Suprapubic skin (tissue), 4 donors: ENCODE data around the gene SND1. TPM values are rescaled to one million over a fixed set of nuclear protein-coding genes. Genes with fewer than 3 reads are reported as not detected.

Experiments
- DNase-seq, 2 donors: peaks; one replicate each; pipeline ENCODE4 v3.0.0-alpha.2; 2019; ENCODE audit warnings: low spot score in 2 of 2
- H3K27ac ChIP-seq: fragments of 200-600 bp; sonication (generic); one replicate; pipeline ENCODE4 v1.5.1; 2019
- H3K27me3 ChIP-seq: fragments of 200-600 bp; sonication (generic); one replicate; pipeline ENCODE4 v1.5.1; 2019
- H3K36me3 ChIP-seq: fragments of 200-600 bp; sonication (generic); one replicate; pipeline ENCODE4 v1.5.1; 2019
- H3K4me1 ChIP-seq: fragments of 200-600 bp; sonication (generic); one replicate; pipeline ENCODE4 v1.5.1; 2019
- H3K4me3 ChIP-seq: fragments of 200-600 bp; sonication (generic); one replicate; pipeline ENCODE4 v1.5.1; 2019; ENCODE audit warnings: mild to moderate bottlenecking
- H3K9me3 ChIP-seq: fragments of 200-600 bp; sonication (generic); one replicate; pipeline ENCODE4 v1.5.1; 2019
- EP300 ChIP-seq: sonication (generic); formaldehyde crosslinking; IDR thresholded peaks from one replicate; pipeline ENCODE4 v1.6.1; 2017; ENCODE audit warnings: antibody characterized with exemption
- POLR2A ChIP-seq, 2 donors: fragments of 450-650 bp; IDR thresholded peaks; one replicate each; pipeline ENCODE4 v1.6.1; 2017; ENCODE audit warnings: antibody characterized with exemption in 2 of 2, mild to moderate bottlenecking in 2 of 2, moderate library complexity in 2 of 2
- POLR2AphosphoS5 ChIP-seq, 3 donors: sonication (generic); formaldehyde crosslinking; IDR thresholded peaks; one replicate each; pipeline ENCODE4 v1.6.1; 2017; ENCODE audit warnings: antibody characterized with exemption in 3 of 3
- WGBS: methylation state at CpG from one replicate; pipeline ENCODE4 v1.1.5; 2018; 5-methylcytosine and 5-hydroxymethylcytosine counted together
- total RNA-seq, 4 donors: library from RNA; depleted of rRNA; stranded (reverse); fragments of >200 nt; gene quantifications; one replicate each; pipeline ENCODE4 v1.1.0, GENCODE V29; 2016
- TF ChIP-seq, protein P1 (sequence below), 2 donors: fragments of 200-600 bp in 1 of 2; fragments of 450-650 bp in 1 of 2; sonication (generic) in 1 of 2; IDR thresholded peaks; one replicate each; pipeline ENCODE4 v1.5.1; 2016 to 2019; ENCODE audit warnings: antibody characterized with exemption in 2 of 2, mild to moderate bottlenecking in 1 of 2, moderate library complexity in 1 of 2

The SND1 gene
- total RNA-seq, 4 donors from 2014 or later = 72.2 to 99.8 (median 77.2) TPM

DNA sequence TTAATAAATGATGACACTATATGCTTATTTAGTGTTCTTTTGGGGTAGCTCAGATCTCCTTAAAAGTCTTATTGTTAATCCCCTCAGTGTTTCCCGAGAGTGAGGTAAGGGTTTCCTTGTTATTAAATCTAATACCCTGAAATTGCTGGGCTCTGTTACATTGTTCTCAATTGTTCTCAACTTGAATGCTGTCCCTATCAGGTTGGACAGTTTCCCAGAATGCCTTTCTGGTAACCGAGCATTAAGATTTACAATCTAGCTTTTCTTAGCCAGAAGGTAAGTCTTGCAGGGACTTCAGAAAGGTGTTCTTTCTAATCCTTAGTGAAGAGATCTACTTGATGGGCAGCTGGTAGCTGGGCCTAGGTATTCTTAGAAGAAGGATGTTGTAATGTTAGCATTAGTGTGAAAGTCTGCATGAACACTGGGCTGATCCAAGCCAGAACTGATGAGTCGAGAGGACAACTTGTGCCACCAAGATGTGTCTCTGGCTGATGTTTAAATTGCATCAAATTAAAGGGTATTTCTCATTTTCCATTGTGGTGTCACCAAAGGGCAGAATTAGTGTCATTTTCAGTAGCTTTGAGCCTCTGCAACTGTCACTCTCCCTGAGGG is 89.9 kb downstream of the SND1 start:
- H3K27me3 ChIP-seq = no peaks in the 10 kb centered on the region
- no peaks in the 10 kb centered on the region for H3K36me3 ChIP-seq
- 71% methylated on average over 3 of the region's 3 CpGs for WGBS
- DNase-seq = no peak
- H3K27ac ChIP-seq = no peak overlapping the region
- H3K4me1 ChIP-seq = no peaks in the 10 kb centered on the region
- H3K9me3 ChIP-seq = no peaks in the 10 kb centered on the region
- TF ChIP-seq, protein P1, sequence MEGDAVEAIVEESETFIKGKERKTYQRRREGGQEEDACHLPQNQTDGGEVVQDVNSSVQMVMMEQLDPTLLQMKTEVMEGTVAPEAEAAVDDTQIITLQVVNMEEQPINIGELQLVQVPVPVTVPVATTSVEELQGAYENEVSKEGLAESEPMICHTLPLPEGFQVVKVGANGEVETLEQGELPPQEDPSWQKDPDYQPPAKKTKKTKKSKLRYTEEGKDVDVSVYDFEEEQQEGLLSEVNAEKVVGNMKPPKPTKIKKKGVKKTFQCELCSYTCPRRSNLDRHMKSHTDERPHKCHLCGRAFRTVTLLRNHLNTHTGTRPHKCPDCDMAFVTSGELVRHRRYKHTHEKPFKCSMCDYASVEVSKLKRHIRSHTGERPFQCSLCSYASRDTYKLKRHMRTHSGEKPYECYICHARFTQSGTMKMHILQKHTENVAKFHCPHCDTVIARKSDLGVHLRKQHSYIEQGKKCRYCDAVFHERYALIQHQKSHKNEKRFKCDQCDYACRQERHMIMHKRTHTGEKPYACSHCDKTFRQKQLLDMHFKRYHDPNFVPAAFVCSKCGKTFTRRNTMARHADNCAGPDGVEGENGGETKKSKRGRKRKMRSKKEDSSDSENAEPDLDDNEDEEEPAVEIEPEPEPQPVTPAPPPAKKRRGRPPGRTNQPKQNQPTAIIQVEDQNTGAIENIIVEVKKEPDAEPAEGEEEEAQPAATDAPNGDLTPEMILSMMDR (IDR thresholded peaks at IDR 0.05) = no peak
- no peak for TF ChIP-seq POLR2A (IDR thresholded peaks at IDR 0.05)
- TF ChIP-seq EP300 = no peak
- TF ChIP-seq POLR2AphosphoS5 (IDR thresholded peaks at IDR 0.05) = no peak
- no peak overlapping the region for H3K4me3 ChIP-seq

DNA sequence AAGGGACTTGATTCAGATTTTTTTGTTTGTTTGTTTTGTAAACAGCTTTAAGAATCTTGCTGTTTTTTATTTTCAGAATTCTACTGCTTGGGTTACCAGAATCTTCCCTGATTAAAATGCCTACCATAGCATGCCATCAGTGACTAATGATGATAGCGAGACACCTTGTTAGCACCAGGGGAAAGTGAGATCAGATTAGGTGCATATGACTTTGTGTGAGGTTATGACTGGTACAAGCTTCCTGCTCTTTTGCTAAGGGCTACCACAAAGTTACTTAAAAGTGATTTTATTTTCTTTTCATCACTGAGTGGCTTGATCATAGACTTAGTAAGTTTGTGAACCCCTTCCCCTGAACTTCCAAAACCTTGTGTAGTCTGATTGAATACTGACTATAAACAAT is 93.5 kb downstream of the SND1 start:
- Histone ChIP-seq H3K36me3 (no peaks in the 10 kb centered on the region), H3K9me3 (no peaks in the 10 kb centered on the region), H3K4me1 (no peaks in the 10 kb centered on the region), H3K4me3 (no peak overlapping the region), H3K27me3 (no peaks in the 10 kb centered on the region), H3K27ac (no peak overlapping the region)
- DNase-seq = no peak
- TF ChIP-seq, protein P1 (IDR thresholded peaks at IDR 0.05) = no peak
- TF ChIP-seq POLR2A (IDR thresholded peaks at IDR 0.05) = no peak
- no peak for TF ChIP-seq EP300
- TF ChIP-seq POLR2AphosphoS5 (IDR thresholded peaks at IDR 0.05) = no peak
- WGBS = 90% methylated on average over 1 of the region's 1 CpG

DNA sequence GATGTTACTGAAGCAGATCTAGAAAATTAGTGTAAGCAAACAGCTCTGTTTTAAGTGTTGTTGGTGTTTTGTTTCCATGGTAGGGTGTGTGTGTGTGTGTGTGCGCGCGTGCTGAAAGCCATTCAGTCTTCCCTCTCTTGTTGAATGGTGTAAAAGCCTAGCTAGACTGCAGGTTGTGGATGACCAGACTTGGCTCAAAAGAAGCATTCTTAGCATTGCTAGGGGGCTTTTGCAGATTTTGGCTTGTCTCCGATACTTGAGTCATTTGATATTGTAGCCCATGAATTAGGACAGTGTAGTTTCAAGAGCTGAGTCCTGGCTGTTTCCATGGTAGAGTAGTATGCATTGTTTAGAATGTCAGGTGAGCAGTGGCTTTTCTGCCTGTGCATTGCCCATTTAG is 99.1 kb downstream of the SND1 start:
- Histone ChIP-seq H3K36me3 (no peaks in the 10 kb centered on the region), H3K4me1 (no peaks in the 10 kb centered on the region), H3K27ac (no peak overlapping the region), H3K4me3 (no peak overlapping the region), H3K9me3 (no peaks in the 10 kb centered on the region), H3K27me3 (no peaks in the 10 kb centered on the region)
- DNase-seq = no peak
- TF ChIP-seq POLR2A (IDR thresholded peaks at IDR 0.05) = no peak
- TF ChIP-seq POLR2AphosphoS5 (IDR thresholded peaks at IDR 0.05) = no peak
- TF ChIP-seq, protein P1 (IDR thresholded peaks at IDR 0.05) = no peak
- TF ChIP-seq EP300 = no peak
- 79% methylated on average over 4 of the region's 4 CpGs for WGBS

DNA sequence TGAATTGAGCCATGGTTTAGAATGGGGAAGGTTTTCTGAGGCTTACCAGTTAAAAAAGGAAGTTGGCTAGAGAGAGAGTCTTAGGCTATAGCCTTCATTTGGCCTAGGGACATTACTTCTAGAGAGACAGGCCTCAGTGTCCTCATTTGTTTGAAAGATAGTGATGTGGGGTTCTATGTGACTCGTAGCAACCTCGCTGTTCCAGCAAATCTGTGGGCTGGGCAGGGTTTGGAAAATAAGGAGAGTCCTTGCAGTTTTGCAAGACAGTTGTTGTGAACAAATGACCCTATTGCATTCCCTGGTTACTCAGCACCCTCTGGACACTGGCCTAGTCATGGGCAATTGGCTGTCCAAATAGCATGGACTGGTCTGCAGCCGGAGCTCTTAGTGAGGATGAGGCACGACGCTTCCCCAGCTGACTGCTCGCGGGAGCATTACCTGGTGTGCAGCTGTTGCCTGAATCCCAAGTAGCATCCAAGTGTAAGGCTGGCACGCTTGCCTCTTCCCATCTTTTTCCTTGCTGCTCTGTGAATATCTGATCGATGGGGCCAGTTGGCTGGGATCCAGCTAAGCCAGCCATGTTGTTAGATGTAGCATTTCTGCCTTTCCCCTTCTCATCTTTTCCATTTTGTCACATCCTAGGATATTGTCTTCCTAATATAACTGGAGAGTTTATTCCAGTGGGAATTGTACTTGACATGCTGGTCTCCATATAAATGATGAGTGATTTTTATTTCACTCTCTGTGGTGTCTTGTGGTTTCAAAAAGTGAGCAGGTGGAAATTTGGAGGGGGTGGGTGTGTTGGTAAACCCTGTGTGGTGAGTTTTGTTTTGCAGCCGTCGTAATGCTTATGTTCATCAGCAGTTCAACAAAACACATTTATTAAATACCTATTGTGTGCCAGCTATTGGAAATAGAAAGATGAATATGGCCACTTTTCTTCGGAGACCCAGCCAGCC is 99.8 kb downstream of the SND1 start:
- TF ChIP-seq EP300 = no peak
- no peak for TF ChIP-seq POLR2A (IDR thresholded peaks at IDR 0.05)
- TF ChIP-seq, protein P1 (IDR thresholded peaks at IDR 0.05) = no peak
- TF ChIP-seq POLR2AphosphoS5 (IDR thresholded peaks at IDR 0.05) = no peak
- DNase-seq = no peak

DNA sequence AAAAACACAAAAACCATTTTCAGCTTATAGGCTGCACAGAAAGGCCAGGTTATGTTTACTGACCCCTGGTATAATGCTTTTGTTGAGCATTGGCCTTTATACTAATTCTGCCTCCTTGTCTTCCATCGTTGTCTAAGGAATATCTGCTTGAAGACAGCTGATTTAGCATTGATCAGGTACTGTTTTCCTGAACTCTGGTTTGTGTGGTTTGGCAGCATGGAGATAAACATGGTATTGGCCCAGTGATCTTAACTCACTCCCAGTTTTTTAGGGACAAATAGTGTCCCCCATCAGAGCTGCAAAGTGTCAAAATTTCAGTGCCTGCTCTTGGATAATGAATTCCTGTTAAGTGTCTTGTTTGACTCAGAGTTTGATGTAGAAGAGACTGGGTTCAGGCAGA is 100.8 kb downstream of the SND1 start:
- no peaks in the 10 kb centered on the region for H3K27me3 ChIP-seq
- no peaks in the 10 kb centered on the region for H3K4me1 ChIP-seq
- H3K36me3 ChIP-seq = no peaks in the 10 kb centered on the region
- H3K27ac ChIP-seq = no peak overlapping the region
- H3K9me3 ChIP-seq = no peaks in the 10 kb centered on the region
- no peak for DNase-seq
- TF ChIP-seq EP300 (no peak), POLR2AphosphoS5 (IDR thresholded peaks at IDR 0.05) (no peak), POLR2A (IDR thresholded peaks at IDR 0.05) (no peak)
- TF ChIP-seq, protein P1 (IDR thresholded peaks at IDR 0.05) = no peak
- 84% methylated on average over 1 of the region's 1 CpG for WGBS
- no peak overlapping the region for H3K4me3 ChIP-seq

More for the DNA sequence above, 99.8 kb downstream of the SND1 start:
- no peaks in the 10 kb centered on the region for H3K36me3 ChIP-seq
- H3K27me3 ChIP-seq = no peaks in the 10 kb centered on the region
- H3K9me3 ChIP-seq = no peaks in the 10 kb centered on the region
- no peaks in the 10 kb centered on the region for H3K4me1 ChIP-seq
- 94% methylated on average over 12 of the region's 12 CpGs for WGBS
- H3K4me3 ChIP-seq = no peak overlapping the region
- H3K27ac ChIP-seq = no peak overlapping the region
